HCT116 (cell line): Measurements from ENCODE around the gene VWC2. TPM values are rescaled to one million over a fixed set of nuclear protein-coding genes. Genes with fewer than 3 reads are reported as not detected.

Source experiments
- ATAC-seq: fragments of 200-7000 bp; cut with Tn5 transposase; 2 replicates; pipeline ENCODE4 v1.9.1; 2020; ENCODE audit warnings: mild to moderate bottlenecking, moderate library complexity
- BruUV-seq: library from RNA; stranded (reverse); fragments of 400-500 nt; replicated peaks from 2 replicates; lab custom pipeline; 2021; lab: Mats Ljungman, UMichigan
- CTCF ChIA-PET: fragments of 300-600 bp; sonication (Branson Sonifier 250); formaldehyde crosslinking; loops from one replicate; lab custom pipeline; 2021; ENCODE audit warnings: antibody characterized with exemption; lab: Charles Lee
- POLR2A ChIA-PET: fragments of 300-600, 350-600 bp; sonication (Branson Sonifier 250); formaldehyde crosslinking; loops from one replicate; lab custom pipeline; 2021; ENCODE audit warnings: antibody characterized with exemption; lab: Charles Lee
- RAD21 ChIA-PET, 2 experiments: fragments of 300-600 bp; sonication (Branson Sonifier 250); formaldehyde crosslinking; loops; one replicate each; lab custom pipeline; 2023; ENCODE audit warnings: low total read pairs in 2 of 2; ENCODE audit not compliant: uncharacterized antibody in 2 of 2, unreplicated experiment in 2 of 2, low non-redundant PET in 1 of 2; lab: Charles Lee
- DNase-seq: peaks from one replicate; pipeline ENCODE4 v3.0.0-alpha.2; 2010; ENCODE audit warnings: low read depth, low spot score
- H2AFZ ChIP-seq: fragments of 200-600 bp; shearing (Covaris generic), sonication (generic); 2 replicates; pipeline ENCODE4 v1.6.1; 2017; ENCODE audit warnings: low read depth, mixed run types, mixed read lengths, antibody characterized with exemption, low read length; ENCODE audit not compliant: poor library complexity, severe bottlenecking
- H3K27ac ChIP-seq: 2 replicates; pipeline ENCODE4 v1.5.1; 2012; ENCODE audit warnings: low read depth, low read length
- H3K27me3 ChIP-seq: fragments of 200-600 bp; sonication (generic); 2 replicates; pipeline ENCODE4 v1.6.1; 2016; ENCODE audit warnings: mixed run types, low read length, mixed read lengths; ENCODE audit not compliant: insufficient read depth
- H3K36me3 ChIP-seq, 2 experiments: fragments of 200-500 bp in 1 of 2; fragments of 200-600 bp in 1 of 2; sonication (Bioruptor generic) in 1 of 2; sonication (generic) in 1 of 2; 2 replicates each; pipeline versions ENCODE4 v1.5.1 to v1.6.1; 2014 to 2016; ENCODE audit warnings: low read length in 2 of 2, inconsistent platforms in 1 of 2, mixed read lengths in 1 of 2, mixed run types in 1 of 2; ENCODE audit not compliant: insufficient read depth in 2 of 2, control insufficient read depth in 1 of 2
- H3K4me1 ChIP-seq, 2 experiments: fragments of 200-600 bp in 1 of 2; sonication (generic) in 1 of 2; 2 replicates each; pipeline versions ENCODE4 v1.5.1 to v1.6.1; 2012 to 2017; ENCODE audit warnings: low read length in 2 of 2, inconsistent platforms in 1 of 2, mild to moderate bottlenecking in 1 of 2, mixed read lengths in 1 of 2, mixed run types in 1 of 2, moderate library complexity in 1 of 2; ENCODE audit not compliant: insufficient read depth in 2 of 2, control insufficient read depth in 1 of 2
- H3K4me2 ChIP-seq: fragments of 200-600 bp; sonication (generic); 2 replicates; pipeline ENCODE4 v1.6.1; 2017; ENCODE audit warnings: mixed run types, low read length, mixed read lengths
- H3K4me3 ChIP-seq, 2 experiments: fragments of 200-600 bp in 1 of 2; sonication (generic) in 1 of 2; replicated peaks in 1 of 2; 2 replicates each; pipeline ENCODE4 v1.5.1; 2011 to 2016; ENCODE audit warnings: low read length in 2 of 2, control low read depth in 1 of 2, low read depth in 1 of 2, mild to moderate bottlenecking in 1 of 2, mixed read lengths in 1 of 2, mixed run types in 1 of 2
- H3K79me2 ChIP-seq: fragments of 200-600 bp; sonication (generic); 2 replicates; pipeline ENCODE4 v1.6.1; 2017; ENCODE audit warnings: mild to moderate bottlenecking, mixed run types, low read length, moderate library complexity, mixed read lengths; ENCODE audit not compliant: insufficient read depth
- H3K9ac ChIP-seq: fragments of 200-600 bp; sonication (generic); 2 replicates; pipeline ENCODE4 v1.6.1; 2016; ENCODE audit warnings: low read length, mixed read lengths
- H3K9me2 ChIP-seq: fragments of 200-600 bp; sonication (generic), shearing (Covaris generic); 2 replicates; pipeline ENCODE4 v1.6.1; 2017; ENCODE audit warnings: mixed run types, mild to moderate bottlenecking, moderate library complexity; ENCODE audit not compliant: insufficient read depth
- H3K9me3 ChIP-seq, 2 experiments: fragments of 200-500 bp in 1 of 2; fragments of 200-600 bp in 1 of 2; sonication (Bioruptor generic) in 1 of 2; sonication (generic) in 1 of 2; 2 replicates each; pipeline ENCODE4 v1.6.1; 2014 to 2017; ENCODE audit warnings: low read length in 2 of 2, mixed read lengths in 2 of 2, inconsistent platforms in 1 of 2, low read depth in 1 of 2, mild to moderate bottlenecking in 1 of 2, mixed run types in 1 of 2, moderate library complexity in 1 of 2; ENCODE audit not compliant: control insufficient read depth in 1 of 2, insufficient read depth in 1 of 2
- H4K20me1 ChIP-seq: fragments of 200-600 bp; sonication (generic), shearing (Covaris generic); 2 replicates; pipeline ENCODE4 v1.6.1; 2017; ENCODE audit warnings: mixed run types, mild to moderate bottlenecking, moderate library complexity; ENCODE audit not compliant: insufficient read depth
- ATF3 ChIP-seq: IDR thresholded peaks from 2 replicates; pipeline ENCODE4 v1.6.1; 2012
- CBX3 ChIP-seq: IDR thresholded peaks from 2 replicates; pipeline ENCODE4 v1.6.1; 2012; ENCODE audit warnings: low read depth
- CTCF ChIP-seq, 3 experiments: fragments of 200-600 bp in 1 of 3; sonication (generic) in 1 of 3; IDR thresholded peaks in 2 of 3; conservative IDR thresholded peaks in 1 of 3; 2 replicates each; pipeline ENCODE4 v1.5.1; 2012 to 2017; ENCODE audit warnings: low read depth in 2 of 3, low read length in 2 of 3, antibody characterized with exemption in 1 of 3, borderline replicate concordance in 1 of 3, control low read depth in 1 of 3, mild to moderate bottlenecking in 1 of 3, mixed read lengths in 1 of 3, mixed run types in 1 of 3, moderate library complexity in 1 of 3; ENCODE audit not compliant: insufficient read depth in 1 of 3
- ELF1 ChIP-seq: IDR thresholded peaks from 2 replicates; pipeline ENCODE4 v1.6.1; 2012; ENCODE audit warnings: low read depth, borderline replicate concordance
- EZH2phosphoT487 ChIP-seq: fragments of 200-600 bp; IDR thresholded peaks from 2 replicates; pipeline ENCODE4 v1.6.1; 2018; ENCODE audit warnings: antibody characterized with exemption, borderline replicate concordance
- REST ChIP-seq: IDR thresholded peaks from 2 replicates; pipeline ENCODE4 v1.6.1; 2012; ENCODE audit warnings: low read depth
- SP1 ChIP-seq: IDR thresholded peaks from 2 replicates; pipeline ENCODE4 v1.6.1; 2012; ENCODE audit warnings: low read depth
- SRF ChIP-seq: IDR thresholded peaks from 2 replicates; pipeline ENCODE4 v1.6.1; 2012; ENCODE audit warnings: low read depth
- YY1 ChIP-seq: IDR thresholded peaks from 2 replicates; pipeline ENCODE4 v1.6.1; 2011; ENCODE audit warnings: low read length, low read depth, moderate library complexity, mild to moderate bottlenecking; ENCODE audit not compliant: insufficient replicate concordance; ENCODE audit errors: extremely low read depth
- intact Hi-C: fragments of 100-400 bp; cut with micrococcal nuclease; formaldehyde crosslinking; loops from 2 replicates; pipeline ENCODE4 v1.10.0; 2022
- total RNA-seq: library from RNA; stranded (reverse); gene quantifications from one replicate; pipeline ENCODE4 v1.2.1, GENCODE V29; 2021; ENCODE audit not compliant: unreplicated experiment

VWC2 gene
- total RNA-seq, 1 experiment from 2014 or later, result not detected

- TF ChIP-seq CTCF (IDR thresholded peaks at IDR 0.05 in 2 of 3, conservative IDR thresholded peaks at IDR 0.05 in 1 of 3; ENCODE audit: borderline replicate concordance in 1 of 3, insufficient read depth in 1 of 3, low read depth in 2 of 3, low read length in 2 of 3) (no peak), SRF (no peak), YY1 (no peak), ATF3 (no peak), ELF1 (no peak), SP1 (no peak), EZH2phosphoT487 (no peak), CBX3 (no peak)
Measured at GRCh38 chr7:49845626-49846025, 72.2 kb downstream of the VWC2 start (continued).

GRCh38 chr7:49848211-49848841 lies 74.9 kb downstream of the VWC2 start:
- Histone ChIP-seq H3K79me2 (no peaks in the 10 kb centered on the region), H3K27me3 (no peaks in the 10 kb centered on the region), H3K4me1 (no peaks in the 10 kb centered on the region), H3K9me2 (no peaks in the 10 kb centered on the region), H3K9ac (no peak overlapping the region), H3K9me3 (no peaks in the 10 kb centered on the region; a peak in 1 of 4 replicates)
- ChIA-PET RAD21 (no interaction called here), POLR2A (no interaction called here), CTCF (no interaction called here)
- DNase-seq, result no peak
- intact Hi-C loops, result no loop called here
- no peak for ATAC-seq
- no peak for TF ChIP-seq REST
- no peak for TF ChIP-seq YY1
- no peak for TF ChIP-seq ATF3
- TF ChIP-seq CTCF (IDR thresholded peaks at IDR 0.05 in 2 of 3, conservative IDR thresholded peaks at IDR 0.05 in 1 of 3; ENCODE audit: borderline replicate concordance in 1 of 3, insufficient read depth in 1 of 3, low read depth in 2 of 3, low read length in 2 of 3), result no peak
- TF ChIP-seq, all 23 proteins: peak for 0
- H3K4me2 ChIP-seq, result no peak overlapping the region
- no TSS peak for BruUV-seq
- H3K36me3 ChIP-seq, result no peaks in the 10 kb centered on the region
- H3K4me3 ChIP-seq, result no peak overlapping the region
- H4K20me1 ChIP-seq, result no peaks in the 10 kb centered on the region
- no peak overlapping the region for H2AFZ ChIP-seq
- no peak overlapping the region for H3K27ac ChIP-seq
